ENCODE data around the gene HIVEP3. TPM values are rescaled to one million over a fixed set of nuclear protein-coding genes. Genes with fewer than 3 reads are reported as not detected.
A peak's percentile ranks its signal among the peaks of the same experiment; 100 is the strongest.

The HIVEP3 gene
- total RNA-seq, 4 donors from 2014 or later: 4.2 to 6.5 (median 4.7) TPM

DNA sequence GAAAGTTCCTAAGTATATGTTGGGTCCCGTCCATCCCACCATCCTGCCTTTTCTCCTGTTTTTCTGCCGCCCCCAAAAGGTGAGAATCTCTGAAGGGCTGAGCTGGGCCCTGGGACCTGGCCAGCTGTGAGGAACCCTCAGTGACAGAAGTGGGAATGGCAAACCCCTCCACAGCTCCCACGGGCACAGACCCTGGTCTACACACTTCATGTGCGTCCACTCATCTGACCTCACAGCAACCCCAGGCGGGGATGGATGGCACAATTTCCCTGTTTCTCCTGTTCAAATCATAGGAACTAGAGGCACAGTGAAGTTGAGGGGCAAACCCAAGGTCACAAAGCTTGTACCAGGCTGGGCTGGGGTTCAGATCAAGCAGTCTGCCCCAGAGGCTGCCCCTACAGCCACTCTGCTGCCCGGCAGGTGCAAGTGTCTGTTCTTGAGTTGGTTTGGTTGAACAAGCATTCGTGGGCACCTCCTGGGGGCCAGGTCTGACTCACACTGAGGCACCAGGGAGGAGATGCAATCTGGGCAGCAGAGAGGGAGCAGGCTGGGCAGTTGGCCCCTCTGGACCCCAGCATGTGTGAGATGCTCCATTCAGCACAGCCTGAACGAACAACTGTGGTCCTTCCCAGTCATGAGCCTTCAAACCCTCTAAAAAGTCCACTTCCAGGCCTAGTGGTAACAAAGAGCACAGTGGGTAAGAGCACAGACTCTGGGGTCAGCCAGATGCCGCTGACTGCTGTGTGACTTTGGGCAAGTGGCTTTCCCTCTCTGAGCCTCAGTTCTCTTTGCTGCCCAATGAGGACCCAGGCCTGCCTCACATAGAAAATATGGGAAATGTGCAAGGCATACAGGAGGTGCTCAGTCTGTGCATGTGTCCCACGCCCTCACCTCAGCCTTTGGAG is 438.3 kb downstream of the HIVEP3 start:
- Histone ChIP-seq H3K4me3 (no peak overlapping the region), H3K27me3 (no peaks in the 10 kb centered on the region), H3K4me1 (peaks cover 0 to 49% (median 20%) of the 10 kb centered on the region in 4 donors), H3K36me3 (no peaks in the 10 kb centered on the region), H3K9me3 (no peaks in the 10 kb centered on the region), H3K27ac (no peak overlapping the region)
- TF ChIP-seq EP300 (IDR thresholded peaks at IDR 0.05) (no peak), POLR2A (IDR thresholded peaks at IDR 0.05) (no peak)
- TF ChIP-seq, protein P1, sequence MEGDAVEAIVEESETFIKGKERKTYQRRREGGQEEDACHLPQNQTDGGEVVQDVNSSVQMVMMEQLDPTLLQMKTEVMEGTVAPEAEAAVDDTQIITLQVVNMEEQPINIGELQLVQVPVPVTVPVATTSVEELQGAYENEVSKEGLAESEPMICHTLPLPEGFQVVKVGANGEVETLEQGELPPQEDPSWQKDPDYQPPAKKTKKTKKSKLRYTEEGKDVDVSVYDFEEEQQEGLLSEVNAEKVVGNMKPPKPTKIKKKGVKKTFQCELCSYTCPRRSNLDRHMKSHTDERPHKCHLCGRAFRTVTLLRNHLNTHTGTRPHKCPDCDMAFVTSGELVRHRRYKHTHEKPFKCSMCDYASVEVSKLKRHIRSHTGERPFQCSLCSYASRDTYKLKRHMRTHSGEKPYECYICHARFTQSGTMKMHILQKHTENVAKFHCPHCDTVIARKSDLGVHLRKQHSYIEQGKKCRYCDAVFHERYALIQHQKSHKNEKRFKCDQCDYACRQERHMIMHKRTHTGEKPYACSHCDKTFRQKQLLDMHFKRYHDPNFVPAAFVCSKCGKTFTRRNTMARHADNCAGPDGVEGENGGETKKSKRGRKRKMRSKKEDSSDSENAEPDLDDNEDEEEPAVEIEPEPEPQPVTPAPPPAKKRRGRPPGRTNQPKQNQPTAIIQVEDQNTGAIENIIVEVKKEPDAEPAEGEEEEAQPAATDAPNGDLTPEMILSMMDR (IDR thresholded peaks at IDR 0.05): no peak
- DNase-seq (ENCODE audit: low spot score in 2 of 2): no peak
- 92 to 99% methylated on average over 10 of the region's 10 CpGs for WGBS, 2 donors

DNA sequence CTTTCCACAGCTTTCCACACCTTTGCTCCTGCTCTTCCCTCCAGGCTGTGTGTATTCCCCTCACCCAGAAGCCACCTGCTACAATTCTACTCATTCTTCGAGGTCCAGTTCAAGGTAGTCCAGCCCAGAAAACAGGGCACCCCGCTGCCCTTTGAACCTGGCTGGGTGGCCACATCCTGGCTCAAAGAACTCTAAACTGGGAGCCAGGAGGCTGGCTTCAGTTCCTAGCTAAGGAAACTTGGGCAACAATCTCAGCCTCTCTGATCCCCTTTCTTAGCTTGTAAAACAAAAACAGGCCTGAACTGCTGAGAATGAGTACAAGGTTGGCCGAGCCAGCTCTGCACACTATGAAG is 438.9 kb downstream of the HIVEP3 start:
- WGBS, 2 donors: 87 to 98% methylated on average over 3 of the region's 3 CpGs
- Histone ChIP-seq H3K4me3 (no peak overlapping the region), H3K36me3 (no peaks in the 10 kb centered on the region), H3K9me3 (no peaks in the 10 kb centered on the region), H3K27me3 (no peaks in the 10 kb centered on the region), H3K4me1 (peaks cover 0 to 49% (median 22%) of the 10 kb centered on the region in 4 donors), H3K27ac (no peak overlapping the region)
- DNase-seq (ENCODE audit: low spot score in 2 of 2): no peak
- no peak for TF ChIP-seq EP300 (IDR thresholded peaks at IDR 0.05)
- no peak for TF ChIP-seq POLR2A (IDR thresholded peaks at IDR 0.05)
- TF ChIP-seq, protein P1 (IDR thresholded peaks at IDR 0.05): no peak

DNA sequence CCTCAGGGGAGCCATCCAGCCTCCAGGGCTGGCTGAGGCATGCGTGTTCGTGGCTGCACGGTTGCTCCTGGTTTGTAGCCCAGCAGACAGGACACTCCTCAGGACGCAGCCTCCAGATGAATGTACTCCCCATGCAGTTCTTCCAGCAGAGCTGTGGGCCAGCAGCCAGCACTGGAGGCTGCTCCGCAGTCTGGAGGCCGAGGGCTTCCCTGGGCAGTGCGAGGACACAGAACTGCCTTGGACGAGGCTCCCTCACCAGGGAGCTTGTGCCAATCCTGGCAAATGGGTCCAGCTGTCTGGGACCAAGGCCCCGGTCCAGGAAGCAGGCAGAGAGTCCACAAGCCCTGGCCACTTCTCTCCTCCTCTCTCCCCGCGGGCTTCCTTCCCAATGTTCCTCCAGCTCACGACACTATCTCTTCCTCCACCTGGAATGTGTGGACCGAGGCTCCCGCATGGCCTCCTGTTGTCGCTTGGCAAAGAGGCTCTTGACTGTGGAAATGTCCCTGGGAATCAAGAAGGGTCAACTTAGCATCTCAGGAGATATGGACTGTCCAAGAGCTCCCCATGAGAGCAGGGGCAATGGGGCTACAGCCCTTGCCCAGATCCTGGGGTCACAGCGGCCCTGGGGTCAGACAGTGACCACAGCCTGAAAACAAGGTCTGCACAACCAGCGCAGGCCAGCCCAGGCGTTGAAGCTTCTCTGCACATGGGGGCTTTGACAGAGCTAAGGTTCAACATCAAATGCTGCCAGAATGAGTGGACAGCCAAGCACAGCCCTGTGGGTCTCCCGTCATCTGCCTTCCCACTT is 439.5 kb downstream of the HIVEP3 start:
- H3K4me1 ChIP-seq: peaks cover 0 to 49% (median 27%) of the 10 kb centered on the region in 4 donors
- no peak overlapping the region for H3K4me3 ChIP-seq
- no peaks in the 10 kb centered on the region for H3K27me3 ChIP-seq
- no peak for DNase-seq (ENCODE audit: low spot score in 2 of 2)
- no peaks in the 10 kb centered on the region for H3K9me3 ChIP-seq
- peak overlapping the region in 2 of 4 donors; percentile 17 to 46 for H3K27ac ChIP-seq
- 73 to 76% methylated on average over 18 to 19 of the region's 19 CpGs for WGBS, 2 donors
- TF ChIP-seq POLR2A (IDR thresholded peaks at IDR 0.05): no peak
- TF ChIP-seq, protein P1 (IDR thresholded peaks at IDR 0.05): no peak
- no peak for TF ChIP-seq EP300 (IDR thresholded peaks at IDR 0.05)
- no peaks in the 10 kb centered on the region for H3K36me3 ChIP-seq

DNA sequence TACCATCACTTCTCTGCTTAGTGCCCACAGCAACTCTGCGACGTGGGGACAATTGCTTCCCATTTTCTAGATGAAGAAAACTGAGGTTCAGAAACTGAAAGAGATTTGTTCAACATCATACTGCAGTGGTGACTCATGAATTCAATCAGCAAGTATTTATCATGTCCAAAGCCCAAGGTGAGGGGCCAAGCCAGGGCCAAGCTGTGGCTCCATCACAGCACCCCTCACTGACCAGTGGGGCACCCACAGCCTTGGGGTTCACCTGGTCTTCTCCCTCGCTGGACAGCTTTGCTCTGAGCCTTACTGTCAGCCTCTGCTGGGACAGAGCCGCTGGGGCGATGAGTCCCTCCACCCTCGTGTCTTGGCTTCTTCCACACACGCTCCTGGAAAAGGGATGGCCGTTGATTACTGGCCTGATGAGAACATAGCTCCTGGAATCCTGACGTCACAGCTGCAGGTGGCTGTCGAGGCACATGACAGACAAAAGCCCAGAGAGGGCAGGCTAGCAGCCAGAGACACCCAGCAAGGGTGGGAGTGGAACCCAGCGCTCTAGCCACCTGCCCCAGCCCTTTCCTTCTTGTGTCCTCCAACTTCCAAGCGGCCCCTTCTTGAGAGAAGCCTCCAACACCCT is 440.5 kb downstream of the HIVEP3 start:
- H3K27ac ChIP-seq: no peak overlapping the region
- peaks cover 0 to 53% (median 32%) of the 10 kb centered on the region in 4 donors for H3K4me1 ChIP-seq
- WGBS, 2 donors: 87 to 89% methylated on average over 12 of the region's 12 CpGs

More for the DNA sequence above, 440.5 kb downstream of the HIVEP3 start:
- Histone ChIP-seq H3K36me3 (no peaks in the 10 kb centered on the region), H3K9me3 (no peaks in the 10 kb centered on the region), H3K4me3 (no peak overlapping the region), H3K27me3 (no peaks in the 10 kb centered on the region)
- TF ChIP-seq EP300 (IDR thresholded peaks at IDR 0.05) (no peak), POLR2A (IDR thresholded peaks at IDR 0.05) (no peak)
- TF ChIP-seq, protein P1 (IDR thresholded peaks at IDR 0.05): no peak
- DNase-seq (ENCODE audit: low spot score in 2 of 2): no peak

All from tibial nerve (tissue), 4 donors.